LNCAP (cell line): Measurements from ENCODE around the gene ARHGEF11.

ENCODE experiments used
- CTCF ChIP-seq: fragments of 450-650 bp; IDR thresholded peaks from 2 replicates; pipeline ENCODE4 v1.5.1; 2017; ENCODE audit warnings: mild to moderate bottlenecking

The ARHGEF11 gene

GRCh38 chr1:157030728-157031127 is 14.8 kb downstream of the ARHGEF11 start:
- TF ChIP-seq CTCF, result no peak

GRCh38 chr1:157028674-157029073 is 16.9 kb downstream of the ARHGEF11 start:
- no peak for TF ChIP-seq CTCF

DNA sequence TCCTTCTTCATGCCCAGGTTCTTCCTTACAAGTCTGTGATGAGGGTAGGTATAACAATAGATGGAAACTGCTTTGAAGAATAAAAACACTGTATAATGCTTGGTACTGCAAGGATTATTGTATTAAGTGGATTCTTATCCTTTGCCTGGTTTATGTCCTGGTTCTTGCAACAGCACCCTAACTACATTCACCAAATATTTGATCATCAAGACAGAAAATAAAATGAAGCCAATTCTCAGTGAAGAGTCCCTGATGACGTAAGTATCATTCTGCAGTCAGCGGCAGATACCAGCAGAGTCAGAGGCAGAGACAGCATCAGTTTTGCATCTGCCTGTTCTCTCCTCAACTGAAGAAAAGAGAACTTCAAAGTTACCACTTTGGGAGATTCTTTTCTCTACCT is 19.7 kb downstream of the ARHGEF11 start:
- no peak for TF ChIP-seq CTCF

GRCh38 chr1:157025385-157025784 is 20.2 kb downstream of the ARHGEF11 start:
- TF ChIP-seq CTCF, result no peak

GRCh38 chr1:157021688-157022087 is 23.9 kb downstream of the ARHGEF11 start:
- no peak for TF ChIP-seq CTCF

DNA sequence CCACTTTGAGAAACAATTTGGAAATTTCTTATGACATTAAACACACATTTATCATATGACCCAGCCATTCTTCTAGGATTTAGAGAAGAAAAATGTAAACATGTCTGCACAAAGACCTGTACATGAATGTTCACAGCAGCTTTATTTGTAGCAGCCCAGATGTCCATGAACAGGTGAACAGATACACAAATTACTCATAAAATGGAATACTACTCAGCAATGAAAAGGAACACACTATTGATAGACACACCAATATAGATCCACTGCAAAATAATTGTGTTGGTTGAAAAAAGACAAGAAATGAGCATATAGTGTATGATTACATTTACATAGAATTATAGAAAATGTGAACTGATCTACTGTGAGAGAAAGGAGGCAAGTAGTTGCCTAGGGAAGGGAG is 26.1 kb downstream of the ARHGEF11 start:
- TF ChIP-seq CTCF, result no peak

- no peak for TF ChIP-seq CTCF
Measured at GRCh38 chr1:157011845-157012244, 33.7 kb downstream of the ARHGEF11 start.

- no peak for TF ChIP-seq CTCF
Measured at GRCh38 chr1:157008502-157008901, 37.0 kb downstream of the ARHGEF11 start.
